ENCODE data around the gene HIPK1. TPM values are rescaled to one million over a fixed set of nuclear protein-coding genes. Genes with fewer than 3 reads are reported as not detected.
A peak's percentile ranks its signal among the peaks of the same experiment; 100 is the strongest.

HIPK1 gene
- total RNA-seq, result 108 and 111 TPM in 2 replicates

DNA sequence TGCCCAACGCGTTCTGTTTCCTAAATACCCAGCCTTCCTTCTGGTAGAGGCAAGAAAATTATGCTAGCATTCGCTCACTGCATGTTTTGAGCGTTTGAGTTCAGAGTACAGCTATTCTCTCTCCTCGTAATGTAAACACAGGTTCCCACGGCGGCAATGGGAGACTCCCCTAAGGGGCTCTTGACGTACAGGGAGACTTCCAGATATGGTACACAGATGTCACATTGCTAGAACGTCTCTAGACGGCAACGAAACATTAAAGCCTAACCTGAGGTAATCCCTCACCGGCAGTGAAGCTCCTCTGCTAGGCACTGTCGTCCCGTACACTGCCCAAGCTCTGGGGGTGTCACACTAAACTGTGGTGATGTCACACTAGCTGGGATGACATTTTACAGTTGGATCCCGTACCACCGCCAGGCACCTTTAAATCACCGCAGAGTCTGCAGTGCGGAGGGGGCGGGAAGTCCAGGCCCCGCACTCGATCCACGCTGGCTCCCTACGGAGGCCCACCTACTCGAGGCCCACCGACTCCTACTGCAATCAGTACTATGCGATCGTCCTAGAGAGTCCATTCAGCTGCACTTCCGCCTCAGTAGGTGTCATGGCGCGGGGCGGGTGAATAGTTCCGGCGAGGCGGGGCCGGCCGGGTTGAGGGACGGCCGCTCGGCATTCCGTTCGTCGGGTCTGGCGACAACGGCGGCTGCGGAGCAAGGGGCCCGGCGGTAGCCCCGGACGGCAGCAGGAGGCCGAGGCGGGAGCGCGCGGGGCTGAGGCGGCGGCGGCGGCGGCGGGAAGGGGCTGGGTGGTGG is at the start of gene HIPK1:
HIPK1 (plus strand) TSS at position 384 of the 809 bp plus-strand sequence.
- intact Hi-C loops (cut with micrococcal nuclease), result loop anchor here (1.0 to 5.0 kb wide), 3 partner anchors 24 to 972 kb away; partner anchors contain the start of genes DCLRE1B and SLC16A1
- Mint-ChIP-seq H3K9me3 (no peaks in the 10 kb centered on the region), H3K27ac (peak within 1 kb of the TSS; percentile 100), H3K4me3 (ENCODE audit: low read depth) (peak within 1 kb of the TSS; percentile 97), H3K27me3 (ENCODE audit: low read depth) (peaks cover 1% of the 10 kb centered on the region), H3K36me3 (ENCODE audit: low read depth) (peaks cover 20% of the 10 kb centered on the region), H3K4me1 (ENCODE audit: low read depth) (peaks cover 46% of the 10 kb centered on the region)
- DNase-seq (ENCODE audit: low spot score), result peak; percentile 90

- H3K4me3 Mint-ChIP-seq (ENCODE audit: low read depth), result no peak overlapping the region
- peaks cover 60% of the 10 kb centered on the region for H3K4me1 Mint-ChIP-seq (ENCODE audit: low read depth)
- peaks cover 8% of the 10 kb centered on the region for H3K36me3 Mint-ChIP-seq (ENCODE audit: low read depth)
- no peak overlapping the region for H3K27ac Mint-ChIP-seq
- intact Hi-C loops (cut with micrococcal nuclease), result no loop called here
- H3K27me3 Mint-ChIP-seq (ENCODE audit: low read depth), result no peaks in the 10 kb centered on the region
- no peak for DNase-seq (ENCODE audit: low spot score)
- H3K9me3 Mint-ChIP-seq, result peaks cover 3% of the 10 kb centered on the region
These were observed 49.4 kb upstream of the HIPK1 start for GRCh38 chr1:113879739-113880038.

GRCh38 chr1:113881661-113882060 is 47.5 kb upstream of the HIPK1 start:
- intact Hi-C loops (cut with micrococcal nuclease), result no loop called here
- H3K4me3 Mint-ChIP-seq (ENCODE audit: low read depth), result no peak overlapping the region

GRCh38 chr1:113886417-113887401 is 42.4 kb upstream of the HIPK1 start:
- Mint-ChIP-seq H3K4me1 (ENCODE audit: low read depth) (peaks cover 22% of the 10 kb centered on the region), H3K36me3 (ENCODE audit: low read depth) (peaks cover 7% of the 10 kb centered on the region), H3K9me3 (no peaks in the 10 kb centered on the region), H3K27me3 (ENCODE audit: low read depth) (no peaks in the 10 kb centered on the region), H3K27ac (no peak overlapping the region), H3K4me3 (ENCODE audit: low read depth) (no peak overlapping the region)
- no peak for DNase-seq (ENCODE audit: low spot score)
- intact Hi-C loops (cut with micrococcal nuclease), result no loop called here

More at GRCh38 chr1:113881661-113882060, 47.5 kb upstream of the HIPK1 start:
- Mint-ChIP-seq H3K36me3 (ENCODE audit: low read depth) (peaks cover 11% of the 10 kb centered on the region), H3K27me3 (ENCODE audit: low read depth) (no peaks in the 10 kb centered on the region), H3K9me3 (peaks cover 3% of the 10 kb centered on the region), H3K4me1 (ENCODE audit: low read depth) (peaks cover 48% of the 10 kb centered on the region), H3K27ac (no peak overlapping the region)
- DNase-seq (ENCODE audit: low spot score), result no peak

DNA sequence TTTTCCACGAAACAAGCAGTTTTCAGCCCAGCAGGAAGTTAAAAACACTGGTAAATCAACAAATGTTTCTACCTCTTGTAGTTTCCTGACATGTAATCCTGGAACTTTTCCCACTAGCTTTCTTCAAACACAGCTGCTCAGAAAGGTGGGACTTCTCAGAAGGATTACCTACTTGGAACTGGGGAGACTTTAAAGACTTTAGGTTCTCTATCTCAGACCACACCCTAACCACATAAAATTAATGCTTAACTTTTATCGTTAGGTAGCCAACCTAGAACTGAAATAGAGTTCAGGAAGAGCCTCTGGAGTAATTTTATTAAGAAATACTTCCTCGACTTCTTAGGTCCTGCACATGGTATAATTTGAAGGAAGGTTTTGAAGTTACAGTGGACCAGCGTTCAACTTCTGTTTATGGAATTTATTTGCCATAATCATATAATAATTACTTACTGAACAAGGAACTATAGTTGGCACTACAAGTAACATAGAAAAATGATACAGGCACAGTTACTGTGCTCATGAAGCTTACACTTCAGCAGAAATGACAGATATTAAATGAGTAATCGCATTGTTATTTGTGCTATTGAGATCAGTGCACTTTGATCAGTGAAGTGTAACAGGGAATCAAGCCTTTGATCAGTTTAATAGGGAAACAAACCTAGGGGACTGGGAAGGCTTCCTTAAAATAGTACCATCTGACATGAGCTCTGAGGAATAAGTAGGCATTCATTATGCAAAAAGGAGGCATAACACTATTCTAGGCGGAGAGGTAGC is 41.5 kb upstream of the HIPK1 start, which contains the start of gene BCL2L15:
BCL2L15 (minus strand) TSS at position 180 of the 774 bp plus-strand sequence. CDS start 206 bp downstream, outside the sequence.
- no peaks in the 10 kb centered on the region for H3K9me3 Mint-ChIP-seq
- H3K36me3 Mint-ChIP-seq (ENCODE audit: low read depth), result peaks cover 7% of the 10 kb centered on the region
- H3K27ac Mint-ChIP-seq, result no peak within 1 kb of the TSS
- no peak for DNase-seq (ENCODE audit: low spot score)
- intact Hi-C loops (cut with micrococcal nuclease), result no loop called here
- H3K4me3 Mint-ChIP-seq (ENCODE audit: low read depth), result no peak within 1 kb of the TSS
- peaks cover 22% of the 10 kb centered on the region for H3K4me1 Mint-ChIP-seq (ENCODE audit: low read depth)
- no peaks in the 10 kb centered on the region for H3K27me3 Mint-ChIP-seq (ENCODE audit: low read depth)

GRCh38 chr1:113890816-113891215 is 38.3 kb upstream of the HIPK1 start:
- Mint-ChIP-seq H3K36me3 (ENCODE audit: low read depth) (peaks cover 21% of the 10 kb centered on the region), H3K4me3 (ENCODE audit: low read depth) (no peak overlapping the region), H3K27me3 (ENCODE audit: low read depth) (no peaks in the 10 kb centered on the region), H3K9me3 (no peaks in the 10 kb centered on the region), H3K27ac (peak overlapping the region; percentile 50), H3K4me1 (ENCODE audit: low read depth) (peaks cover 21% of the 10 kb centered on the region)
- DNase-seq (ENCODE audit: low spot score), result no peak
- intact Hi-C loops (cut with micrococcal nuclease), result no loop called here

DNA sequence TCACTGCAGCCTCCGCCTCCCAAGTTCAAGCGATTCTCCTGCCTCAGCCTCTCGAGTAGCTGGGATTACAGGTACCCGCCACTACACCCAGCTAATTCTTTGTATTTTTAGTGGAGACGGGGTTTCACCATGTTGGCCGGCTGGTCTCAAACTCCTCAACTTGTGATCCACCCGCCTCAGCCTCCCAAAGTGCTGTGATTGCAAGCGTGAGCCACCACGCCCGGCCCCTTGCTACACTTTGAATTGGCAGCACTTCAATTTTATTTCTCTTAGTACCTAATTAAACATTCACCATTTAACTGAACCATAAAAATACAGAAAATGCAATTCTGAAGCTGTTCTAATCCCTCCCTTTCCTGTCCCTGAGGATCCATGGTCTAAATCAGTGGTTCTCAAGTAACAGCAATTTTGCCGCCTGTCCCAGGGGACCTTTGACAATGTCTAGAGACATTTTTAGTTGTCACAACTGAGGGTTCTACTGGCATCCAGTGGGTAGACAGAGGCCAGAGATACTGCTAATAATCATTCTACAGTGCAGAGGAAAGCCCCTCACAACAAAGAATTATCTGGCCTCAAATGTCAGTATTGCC is 37.4 kb upstream of the HIPK1 start:
- Mint-ChIP-seq H3K36me3 (ENCODE audit: low read depth) (peaks cover 27% of the 10 kb centered on the region), H3K27ac (no peak overlapping the region), H3K4me3 (ENCODE audit: low read depth) (no peak overlapping the region), H3K27me3 (ENCODE audit: low read depth) (no peaks in the 10 kb centered on the region), H3K9me3 (no peaks in the 10 kb centered on the region), H3K4me1 (ENCODE audit: low read depth) (peaks cover 16% of the 10 kb centered on the region)
- DNase-seq (ENCODE audit: low spot score), result no peak
- intact Hi-C loops (cut with micrococcal nuclease), result no loop called here

DNA sequence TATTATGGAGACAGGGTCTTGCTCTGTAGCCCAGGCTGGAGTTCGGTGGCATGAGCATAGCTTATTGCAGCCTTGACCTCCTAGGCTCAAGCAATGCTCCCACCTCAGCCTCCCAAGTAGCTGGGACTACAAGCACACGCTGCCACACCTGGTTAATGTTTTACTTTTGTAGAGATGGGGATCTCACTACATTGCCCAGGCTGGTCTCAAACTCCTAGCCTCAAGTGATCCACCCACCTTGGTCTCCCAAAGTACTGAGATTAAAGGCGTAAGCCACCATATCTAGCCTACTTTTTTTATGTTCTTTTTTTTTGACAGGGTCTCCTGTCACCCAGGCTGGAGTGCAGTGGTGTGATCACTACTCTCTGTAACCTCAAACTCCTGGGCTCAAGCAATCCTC is 35.9 kb upstream of the HIPK1 start:
- Mint-ChIP-seq H3K27ac (no peak overlapping the region), H3K4me3 (ENCODE audit: low read depth) (no peak overlapping the region), H3K4me1 (ENCODE audit: low read depth) (peaks cover 14% of the 10 kb centered on the region), H3K27me3 (ENCODE audit: low read depth) (no peaks in the 10 kb centered on the region), H3K36me3 (ENCODE audit: low read depth) (peaks cover 40% of the 10 kb centered on the region), H3K9me3 (no peaks in the 10 kb centered on the region)
- intact Hi-C loops (cut with micrococcal nuclease), result no loop called here
- no peak for DNase-seq (ENCODE audit: low spot score)

- H3K27ac Mint-ChIP-seq, result no peak overlapping the region
- H3K4me1 Mint-ChIP-seq (ENCODE audit: low read depth), result peaks cover 17% of the 10 kb centered on the region
- H3K4me3 Mint-ChIP-seq (ENCODE audit: low read depth), result no peak overlapping the region
- H3K36me3 Mint-ChIP-seq (ENCODE audit: low read depth), result peaks cover 56% of the 10 kb centered on the region
- H3K27me3 Mint-ChIP-seq (ENCODE audit: low read depth), result no peaks in the 10 kb centered on the region
- no peak for DNase-seq (ENCODE audit: low spot score)
- no peaks in the 10 kb centered on the region for H3K9me3 Mint-ChIP-seq
- intact Hi-C loops (cut with micrococcal nuclease), result no loop called here
These were observed 34.0 kb upstream of the HIPK1 start for GRCh38 chr1:113895098-113895497.

GRCh38 chr1:113895961-113896360 is 33.2 kb upstream of the HIPK1 start:
- no peaks in the 10 kb centered on the region for H3K9me3 Mint-ChIP-seq
- peaks cover 59% of the 10 kb centered on the region for H3K36me3 Mint-ChIP-seq (ENCODE audit: low read depth)
- H3K4me3 Mint-ChIP-seq (ENCODE audit: low read depth), result no peak overlapping the region
- peaks cover 17% of the 10 kb centered on the region for H3K4me1 Mint-ChIP-seq (ENCODE audit: low read depth)
- H3K27ac Mint-ChIP-seq, result no peak overlapping the region
- DNase-seq (ENCODE audit: low spot score), result no peak
- H3K27me3 Mint-ChIP-seq (ENCODE audit: low read depth), result no peaks in the 10 kb centered on the region
- intact Hi-C loops (cut with micrococcal nuclease), result no loop called here

GRCh38 chr1:113898241-113898814 is 30.8 kb upstream of the HIPK1 start:
- H3K4me3 Mint-ChIP-seq (ENCODE audit: low read depth), result no peak overlapping the region
- peaks cover 41% of the 10 kb centered on the region for H3K4me1 Mint-ChIP-seq (ENCODE audit: low read depth)
- no peaks in the 10 kb centered on the region for H3K9me3 Mint-ChIP-seq
- H3K27ac Mint-ChIP-seq, result peak overlapping the region; percentile 30
- peaks cover 82% of the 10 kb centered on the region for H3K36me3 Mint-ChIP-seq (ENCODE audit: low read depth)
- H3K27me3 Mint-ChIP-seq (ENCODE audit: low read depth), result no peaks in the 10 kb centered on the region
- intact Hi-C loops (cut with micrococcal nuclease), result no loop called here
- DNase-seq (ENCODE audit: low spot score), result no peak

DNA sequence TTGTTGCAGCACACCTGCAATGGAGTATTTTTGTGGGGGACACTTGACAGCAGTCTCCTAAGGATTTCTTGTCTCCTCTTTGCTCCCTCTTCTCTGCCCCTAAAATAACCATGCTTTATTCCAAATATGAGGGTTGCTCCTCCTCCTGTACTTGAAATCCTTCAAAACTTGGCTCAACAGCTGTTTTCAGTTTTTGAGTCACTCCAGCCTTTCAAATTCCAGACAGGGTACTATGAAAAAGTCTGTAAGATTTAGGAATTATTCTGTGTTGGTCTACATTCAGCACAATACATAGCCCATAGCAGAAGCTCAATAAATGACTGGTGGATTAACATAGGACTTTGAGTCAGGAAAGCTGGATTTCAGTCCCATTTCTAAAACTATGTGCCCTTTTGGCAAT is 30.0 kb upstream of the HIPK1 start:
- Mint-ChIP-seq H3K27me3 (ENCODE audit: low read depth) (no peaks in the 10 kb centered on the region), H3K27ac (no peak overlapping the region), H3K4me3 (ENCODE audit: low read depth) (no peak overlapping the region), H3K36me3 (ENCODE audit: low read depth) (peaks cover 83% of the 10 kb centered on the region), H3K4me1 (ENCODE audit: low read depth) (peaks cover 47% of the 10 kb centered on the region), H3K9me3 (no peaks in the 10 kb centered on the region)
- intact Hi-C loops (cut with micrococcal nuclease), result no loop called here
- no peak for DNase-seq (ENCODE audit: low spot score)

Measured in activated T-helper 2 cell treated with anti-CD3 and anti-CD28 coated beads, Interferon-gamma antibody, Interleukin-2, Interleukin-4, amounts not matched to agents 10 μg/mL and 5 μg/mL and 100 μg/mL, durations not matched to agents 14 hours and 24 hours and 36 hours (primary cell).